ENCODE measurements around the gene NAV1. TPM values are rescaled to one million over a fixed set of nuclear protein-coding genes. Genes with fewer than 3 reads are reported as not detected.

NAV1 gene
- total RNA-seq, 2 experiments from 2014 or later: 1.4 to 2.8 TPM

DNA sequence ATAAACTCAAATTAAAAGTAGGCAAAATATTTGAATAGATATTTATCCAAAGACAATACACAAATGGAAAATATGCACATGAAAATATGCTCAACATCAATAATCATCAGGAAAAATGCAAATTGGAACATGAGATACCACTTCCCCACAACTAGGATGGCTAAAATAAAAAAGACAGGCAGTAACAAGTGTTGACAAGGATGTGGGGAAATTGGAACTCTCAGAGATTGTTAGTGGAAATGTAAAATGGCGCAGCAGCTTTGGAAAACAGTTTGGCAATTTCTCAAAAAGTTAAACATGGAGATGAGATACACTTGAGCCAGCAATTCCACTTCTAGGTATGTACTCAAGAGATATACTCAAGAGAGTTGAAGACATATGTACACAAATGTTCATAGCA is 48.8 kb downstream of the NAV1 start:
- Mint-ChIP-seq H3K9me3 (ENCODE audit: low read depth) (no peaks in the 10 kb centered on the region), H3K27me3 (peaks cover 26% of the 10 kb centered on the region), H3K27ac (no peak overlapping the region), H3K4me3 (no peak overlapping the region), H3K4me1 (no peaks in the 10 kb centered on the region), H3K36me3 (no peaks in the 10 kb centered on the region)
- CTCF ChIA-PET: interaction anchor here (1.4 to 2.0 kb wide), 2 partner anchors 15 to 28 kb away, joined by 3 to 6 read pairs; no protein-coding TSS in a partner anchor
- DNase-seq: no peak
- ATAC-seq: no peak

Other genes with a start within 250 kb of the NAV1 start
- gene TNNT2, start 161.4 kb upstream of the NAV1 start, total RNA-seq: not detected
- not detected for gene LAD1, start 139.8 kb upstream of the NAV1 start, total RNA-seq
- not detected for gene TNNI1, start 117.4 kb upstream of the NAV1 start, total RNA-seq
- 10 to 100 TPM; 12.9 to 23.5 TPM for gene PHLDA3, start 69.9 kb upstream of the NAV1 start, total RNA-seq
- 10 to 100 TPM; 71.7 to 78.3 TPM for gene CSRP1, start 32.0 kb upstream of the NAV1 start, total RNA-seq

All from activated CD8-positive, alpha-beta memory T cell treated with anti-CD3 and anti-CD28 coated beads, Interleukin-2, amount 10 ng/mL, durations not matched to agents 7 days and 5 days (primary cell).